Gastrocnemius medialis (tissue), 4 donors: ENCODE results near the gene CRKL. TPM values are rescaled to one million over a fixed set of nuclear protein-coding genes. Genes with fewer than 3 reads are reported as not detected.
A peak's percentile ranks its signal among the peaks of the same experiment; 100 is the strongest.

Experiments used
- ATAC-seq, 2 donors: fragments of 150-250 bp; one replicate each; pipeline ENCODE4 v1.9.1; 2016
- DNase-seq, 2 donors: peaks; one replicate each; pipeline ENCODE4 v3.0.0-alpha.2; 2019
- H3K27ac ChIP-seq, 4 donors: fragments of 200-600 bp; sonication (generic); 1 replicate in 1 of 4; 2 replicates in 3 of 4; pipeline ENCODE4 v1.5.1; 2016 to 2018; ENCODE audit warnings: mild to moderate bottlenecking in 2 of 4, moderate library complexity in 1 of 4
- H3K27me3 ChIP-seq, 3 donors: fragments of 200-600 bp; sonication (generic) in 2 of 3; 1 replicate in 1 of 3; 2 replicates in 2 of 3; pipeline versions ENCODE4 v1.5.1 to v1.6.0; 2016 to 2019; ENCODE audit warnings: mild to moderate bottlenecking in 1 of 3, moderate library complexity in 1 of 3
- H3K36me3 ChIP-seq, 2 donors: fragments of 200-600 bp; sonication (generic) in 1 of 2; one replicate each; pipeline ENCODE4 v1.5.1; 2017 to 2018
- H3K4me1 ChIP-seq, 2 donors: fragments of 200-600 bp; sonication (generic) in 1 of 2; one replicate each; pipeline ENCODE4 v1.5.1; 2016 to 2017; ENCODE audit warnings: mild to moderate bottlenecking in 2 of 2
- H3K4me3 ChIP-seq, 4 donors: fragments of 200-600 bp; sonication (generic) in 3 of 4; 1 replicate in 1 of 4; 2 replicates in 3 of 4; pipeline ENCODE4 v1.5.1; 2016 to 2019; ENCODE audit warnings: mild to moderate bottlenecking in 2 of 4
- H3K9me3 ChIP-seq, 3 donors: fragments of 200-600 bp; sonication (generic) in 2 of 3; 1 replicate in 1 of 3; 2 replicates in 2 of 3; pipeline ENCODE4 v1.5.1; 2016 to 2019
- CTCF ChIP-seq, 5 experiments: fragments of 450-650 bp in 3 of 5; fragments of 200-600 bp in 2 of 5; sonication (generic) in 2 of 5; IDR thresholded peaks in 4 of 5; conservative IDR thresholded peaks in 1 of 5; 1 replicate in 4 of 5; 2 replicates in 1 of 5; pipeline ENCODE4 v1.5.1; 2016 to 2019; ENCODE audit warnings: antibody characterized with exemption in 5 of 5, mild to moderate bottlenecking in 3 of 5, moderate library complexity in 3 of 5
- POLR2A ChIP-seq, 2 donors: fragments of 450-650 bp; IDR thresholded peaks; one replicate each; pipeline ENCODE4 v1.6.1; 2017; ENCODE audit warnings: antibody characterized with exemption in 2 of 2, mild to moderate bottlenecking in 2 of 2, moderate library complexity in 2 of 2
- in situ Hi-C, 4 donors: fragments of 200-750 bp; cut with MboI; loops; one replicate each; pipeline versions ENCODE4 v1.15.0 to v1.8.0; 2017; ENCODE audit warnings: low sequenced_read_pairs in 4 of 4
- intact Hi-C: fragments of 100-400 bp; cut with DNase I; formaldehyde crosslinking; loops from one replicate; pipeline ENCODE4 v1.15.1; 2023; ENCODE audit warnings: low total_unique reads
- total RNA-seq, 4 donors: library from RNA; depleted of rRNA; stranded (reverse); fragments of >200 nt; gene quantifications; one replicate each; pipeline versions ENCODE4 v1.1.0 to v1.2.3, GENCODE V29; 2016

CRKL gene
- total RNA-seq, 4 donors from 2014 or later = 73.3 to 109 (median 84.7) TPM

GRCh38 chr22:20943104-20943933 is 26.1 kb downstream of the CRKL start:
- intact Hi-C loops = no loop called here
- in situ Hi-C loops = no loop called here
- H3K27me3 ChIP-seq = no peaks in the 10 kb centered on the region
- no peaks in the 10 kb centered on the region for H3K9me3 ChIP-seq
- no peaks in the 10 kb centered on the region for H3K36me3 ChIP-seq
- H3K4me3 ChIP-seq = no peak overlapping the region
- peaks cover 49 to 58% of the 10 kb centered on the region in 2 donors for H3K4me1 ChIP-seq
- TF ChIP-seq POLR2A (IDR thresholded peaks at IDR 0.05) (no peak), CTCF (IDR thresholded peaks at IDR 0.05 in 4 of 5, conservative IDR thresholded peaks at IDR 0.05 in 1 of 5) (no peak)
- ATAC-seq (no peak), DNase-seq (no peak)
- no peak overlapping the region for H3K27ac ChIP-seq

GRCh38 chr22:20944042-20944441 is 26.8 kb downstream of the CRKL start:
- H3K36me3 ChIP-seq = no peaks in the 10 kb centered on the region
- in situ Hi-C loops (no loop called here), intact Hi-C loops (loop anchor here (2.0 kb wide), 1 partner anchor 23 kb away; no protein-coding TSS in a partner anchor)
- no peaks in the 10 kb centered on the region for H3K27me3 ChIP-seq
- H3K9me3 ChIP-seq = no peaks in the 10 kb centered on the region
- no peak for TF ChIP-seq CTCF (IDR thresholded peaks at IDR 0.05 in 4 of 5, conservative IDR thresholded peaks at IDR 0.05 in 1 of 5)
- no peak for TF ChIP-seq POLR2A (IDR thresholded peaks at IDR 0.05)
- no peak overlapping the region for H3K4me3 ChIP-seq
- H3K27ac ChIP-seq = no peak overlapping the region
- DNase-seq (no peak), ATAC-seq (no peak)
- H3K4me1 ChIP-seq = peaks cover 52 to 60% of the 10 kb centered on the region in 2 donors

GRCh38 chr22:20945578-20945934 is 28.3 kb downstream of the CRKL start:
- Histone ChIP-seq H3K27me3 (no peaks in the 10 kb centered on the region), H3K4me1 (peaks cover 39 to 49% of the 10 kb centered on the region in 2 donors), H3K27ac (peak overlapping the region in 1 of 4 donors; percentile 6), H3K4me3 (no peak overlapping the region), H3K36me3 (peaks cover 0 to 10% of the 10 kb centered on the region in 2 donors), H3K9me3 (no peaks in the 10 kb centered on the region)
- in situ Hi-C loops = no loop called here
- no peak for TF ChIP-seq POLR2A (IDR thresholded peaks at IDR 0.05)
- no peak for TF ChIP-seq CTCF (IDR thresholded peaks at IDR 0.05 in 4 of 5, conservative IDR thresholded peaks at IDR 0.05 in 1 of 5)
- intact Hi-C loops = loop anchor here (2.0 kb wide), 1 partner anchor 25 kb away; no protein-coding TSS in a partner anchor
- ATAC-seq = no peak
- no peak for DNase-seq

GRCh38 chr22:20946080-20946986 is 29.1 kb downstream of the CRKL start:
- Histone ChIP-seq H3K4me3 (no peak overlapping the region), H3K27me3 (no peaks in the 10 kb centered on the region), H3K27ac (peak overlapping the region in 2 of 4 donors; percentile 6 to 53), H3K36me3 (peaks cover 0 to 18% of the 10 kb centered on the region in 2 donors), H3K9me3 (no peaks in the 10 kb centered on the region), H3K4me1 (peaks cover 33 to 43% of the 10 kb centered on the region in 2 donors)
- ATAC-seq (no peak), DNase-seq (no peak)
- intact Hi-C loops = no loop called here
- in situ Hi-C loops = no loop called here
- TF ChIP-seq CTCF (IDR thresholded peaks at IDR 0.05 in 4 of 5, conservative IDR thresholded peaks at IDR 0.05 in 1 of 5) (no peak), POLR2A (IDR thresholded peaks at IDR 0.05) (no peak)
